CD4-positive, alpha-beta T cell (primary cell): Measurements from ENCODE around the gene PVALEF. TPM values are rescaled to one million over a fixed set of nuclear protein-coding genes. Genes with fewer than 3 reads are reported as not detected.

Experiments used
- ATAC-seq: fragments of 200-7000 bp; cut with Tn5 transposase; one replicate; pipeline ENCODE4 v1.10.0; 2022; ENCODE audit warnings: mild to moderate bottlenecking; ENCODE audit not compliant: poor library complexity
- CTCF ChIA-PET: fragments of 350-600 bp; sonication (Branson Sonifier 250); formaldehyde crosslinking; loops from one replicate; lab custom pipeline; 2021; ENCODE audit warnings: antibody characterized with exemption, inconsistent platforms; lab: Charles Lee
- POLR2A ChIA-PET: fragments of 350-600 bp; sonication (Branson Sonifier 250); formaldehyde crosslinking; loops from one replicate; lab custom pipeline; 2021; ENCODE audit warnings: antibody characterized with exemption, inconsistent platforms; lab: Charles Lee
- DNase-seq, 14 experiments: peaks; one replicate each; pipeline ENCODE4 v3.0.0-alpha.2; 2013 to 2020; ENCODE audit warnings: mixed read lengths in 2 of 14
- H3K27ac ChIP-seq, 2 donors: one replicate each; pipeline versions ENCODE4 v1.5.1 to v1.7.0; 2013; ENCODE audit warnings: low read length in 2 of 2, low read depth in 1 of 2, mild to moderate bottlenecking in 1 of 2
- H3K27me3 ChIP-seq, 2 experiments: 1 replicate in 1 of 2; 2 replicates in 1 of 2; pipeline versions ENCODE4 v1.6.1 to v1.7.0; 2013; ENCODE audit warnings: low read length in 2 of 2, control low read depth in 1 of 2, mild to moderate bottlenecking in 1 of 2, moderate library complexity in 1 of 2; ENCODE audit not compliant: insufficient read depth in 2 of 2, control insufficient read depth in 1 of 2
- H3K36me3 ChIP-seq: one replicate; pipeline ENCODE4 v1.6.1; 2013; ENCODE audit warnings: low read length, control low read depth; ENCODE audit not compliant: insufficient read depth
- H3K4me1 ChIP-seq: one replicate; pipeline ENCODE4 v1.6.1; 2013; ENCODE audit warnings: low read length, control low read depth; ENCODE audit not compliant: insufficient read depth
- H3K4me3 ChIP-seq: one replicate; pipeline ENCODE4 v1.5.1; 2013; ENCODE audit warnings: mild to moderate bottlenecking, low read length, moderate library complexity
- H3K9me3 ChIP-seq, 2 experiments: 1 replicate in 1 of 2; 2 replicates in 1 of 2; pipeline versions ENCODE4 v1.6.1 to v1.7.0; 2013; ENCODE audit warnings: low read length in 2 of 2, mild to moderate bottlenecking in 2 of 2, control low read depth in 1 of 2, moderate library complexity in 1 of 2; ENCODE audit not compliant: control insufficient read depth in 1 of 2, insufficient read depth in 1 of 2
- H3K27ac Mint-ChIP-seq: one replicate; pipeline ENCODE4 v1.8.0; 2020; ENCODE audit warnings: mixed read lengths
- H3K27me3 Mint-ChIP-seq: one replicate; pipeline ENCODE4 v1.8.0; 2021; ENCODE audit warnings: mixed read lengths
- H3K36me3 Mint-ChIP-seq: one replicate; pipeline ENCODE4 v1.8.0; 2021; ENCODE audit warnings: low read depth, mixed read lengths
- H3K4me1 Mint-ChIP-seq: one replicate; pipeline ENCODE4 v1.8.0; 2021; ENCODE audit warnings: low read depth, mixed read lengths
- H3K4me3 Mint-ChIP-seq: one replicate; pipeline ENCODE4 v1.8.0; 2020; ENCODE audit warnings: mild to moderate bottlenecking, mixed read lengths
- H3K9me3 Mint-ChIP-seq: one replicate; pipeline ENCODE4 v1.8.0; 2020; ENCODE audit warnings: mixed read lengths
- CTCF ChIP-seq: fragments of 200-600 bp; IDR thresholded peaks from one replicate; pipeline ENCODE4 v1.8.0; 2022; ENCODE audit warnings: antibody characterized with exemption, mild to moderate bottlenecking
- intact Hi-C, 2 experiments: fragments of 100-400 bp; cut with DNase I in 1 of 2; cut with micrococcal nuclease in 1 of 2; formaldehyde crosslinking; loops; one replicate each; pipeline versions ENCODE4 v1.15.1 to v1.9.0; 2023 to 2025; cut with DNase I, micrococcal nuclease
- total RNA-seq, 174 experiments: library from RNA in 2 of 174; stranded (reverse) in 2 of 174; gene quantifications; one replicate each; pipeline ENCODE4 v1.2.3 and lab custom pipeline; 2021 to 2026

The PVALEF gene
- total RNA-seq, 2 experiments from 2014 or later = not detected

- ATAC-seq (no peak), DNase-seq (no peak)
- Histone ChIP-seq H3K4me3 (no peak overlapping the region), H3K27me3 (no peaks in the 10 kb centered on the region), H3K36me3 (no peaks in the 10 kb centered on the region), H3K9me3 (no peaks in the 10 kb centered on the region), H3K27ac (no peak overlapping the region), H3K4me1 (no peaks in the 10 kb centered on the region)
- intact Hi-C loops = no loop called here
- no peaks in the 10 kb centered on the region for H3K4me1 Mint-ChIP-seq
- no peaks in the 10 kb centered on the region for H3K27me3 Mint-ChIP-seq
- TF ChIP-seq CTCF = no peak
- H3K4me3 Mint-ChIP-seq = no peak overlapping the region
- H3K27ac Mint-ChIP-seq = no peak overlapping the region
- CTCF ChIA-PET = no interaction called here
- POLR2A ChIA-PET = no interaction called here
- no peaks in the 10 kb centered on the region for H3K36me3 Mint-ChIP-seq
- no peaks in the 10 kb centered on the region for H3K9me3 Mint-ChIP-seq
Measured at GRCh38 chr17:81129289-81129688, 36.0 kb upstream of the PVALEF start.

- Histone ChIP-seq H3K36me3 (no peaks in the 10 kb centered on the region), H3K27ac (no peak overlapping the region), H3K9me3 (no peaks in the 10 kb centered on the region), H3K4me3 (no peak overlapping the region), H3K4me1 (no peaks in the 10 kb centered on the region), H3K27me3 (no peaks in the 10 kb centered on the region)
- Mint-ChIP-seq H3K36me3 (no peaks in the 10 kb centered on the region), H3K9me3 (no peaks in the 10 kb centered on the region), H3K27ac (no peak overlapping the region), H3K4me1 (no peaks in the 10 kb centered on the region), H3K4me3 (no peak overlapping the region), H3K27me3 (no peaks in the 10 kb centered on the region)
- POLR2A ChIA-PET = no interaction called here
- CTCF ChIA-PET = no interaction called here
- ATAC-seq = no peak
- no peak for DNase-seq
- intact Hi-C loops = no loop called here
- no peak for TF ChIP-seq CTCF
Measured at GRCh38 chr17:81129711-81130367, 35.5 kb upstream of the PVALEF start.

- intact Hi-C loops = no loop called here
- Histone ChIP-seq H3K4me3 (no peak overlapping the region), H3K9me3 (no peaks in the 10 kb centered on the region), H3K27me3 (no peaks in the 10 kb centered on the region), H3K4me1 (no peaks in the 10 kb centered on the region), H3K27ac (no peak overlapping the region), H3K36me3 (no peaks in the 10 kb centered on the region)
- H3K9me3 Mint-ChIP-seq = no peaks in the 10 kb centered on the region
- H3K36me3 Mint-ChIP-seq = no peaks in the 10 kb centered on the region
- no peak overlapping the region for H3K4me3 Mint-ChIP-seq
- POLR2A ChIA-PET = no interaction called here
- H3K27me3 Mint-ChIP-seq = no peaks in the 10 kb centered on the region
- no peaks in the 10 kb centered on the region for H3K4me1 Mint-ChIP-seq
- no peak overlapping the region for H3K27ac Mint-ChIP-seq
- no peak for ATAC-seq
- no peak for DNase-seq
- CTCF ChIA-PET = no interaction called here
- no peak for TF ChIP-seq CTCF
Measured at GRCh38 chr17:81130385-81131361, 34.6 kb upstream of the PVALEF start.
